Dedifferentiated amniotic fluid mesenchymal stem cell (primary cell): Measurements from ENCODE around the gene LRRC43.
"Not testable (repeated sequence)": the region's sequence is repeated elsewhere in the genome, so short reads cannot be mapped to it uniquely, and the experiment has no call there.

ENCODE experiments used
- DNase-seq: peaks from one replicate; pipeline ENCODE4 v3.0.0-alpha.2; 2016; ENCODE audit errors: extremely low spot score

Gene LRRC43

GRCh38 chr12:122158700-122159285 is 24.1 kb upstream of the LRRC43 start:
- no peak for DNase-seq

GRCh38 chr12:122159882-122160281 is 23.0 kb upstream of the LRRC43 start:
- no peak for DNase-seq

- DNase-seq: no peak
Observed at GRCh38 chr12:122160761-122161160, 22.2 kb upstream of the LRRC43 start.

- no peak for DNase-seq
Observed at GRCh38 chr12:122161682-122162081, 21.2 kb upstream of the LRRC43 start.

- DNase-seq: no peak
Observed at GRCh38 chr12:122162976-122163375, 19.9 kb upstream of the LRRC43 start.

GRCh38 chr12:122166422-122167349 is 16.2 kb upstream of the LRRC43 start:
- no peak for DNase-seq

- DNase-seq: no peak
Observed at GRCh38 chr12:122167356-122167925, 15.5 kb upstream of the LRRC43 start.

- no peak for DNase-seq
Observed at GRCh38 chr12:122168492-122168891, 14.4 kb upstream of the LRRC43 start.

GRCh38 chr12:122171399-122171798 is 11.5 kb upstream of the LRRC43 start:
- no peak for DNase-seq

- no peak for DNase-seq
Observed at GRCh38 chr12:122172262-122172939, 10.5 kb upstream of the LRRC43 start.

- no peak for DNase-seq
Observed at GRCh38 chr12:122174155-122174845, 8.6 kb upstream of the LRRC43 start, which contains the start of gene IL31. IL31 (minus strand) TSS chr12:122174221; CDS start chr12:122174172, 49 bp downstream.

GRCh38 chr12:122176473-122176872 is 6.5 kb upstream of the LRRC43 start:
- not testable (repeated sequence) for DNase-seq

GRCh38 chr12:122183588-122183940 is 641 bp downstream of the LRRC43 start:
- no peak for DNase-seq

- no peak for DNase-seq
Observed at GRCh38 chr12:122184517-122184916, 1.6 kb downstream of the LRRC43 start.

GRCh38 chr12:122185079-122185478 is 2.2 kb downstream of the LRRC43 start:
- no peak for DNase-seq

- DNase-seq: no peak
Observed at GRCh38 chr12:122185494-122186082, 2.7 kb downstream of the LRRC43 start.

GRCh38 chr12:122187466-122187865 is 4.5 kb downstream of the LRRC43 start:
- DNase-seq: no peak

- no peak for DNase-seq
Observed at GRCh38 chr12:122189626-122190475, 6.9 kb downstream of the LRRC43 start.

- DNase-seq: peak; percentile 24
Observed at GRCh38 chr12:122190842-122191668, 8.1 kb downstream of the LRRC43 start.
